ENCODE measurements around the gene CFAP90.

CFAP90 gene, protein sequence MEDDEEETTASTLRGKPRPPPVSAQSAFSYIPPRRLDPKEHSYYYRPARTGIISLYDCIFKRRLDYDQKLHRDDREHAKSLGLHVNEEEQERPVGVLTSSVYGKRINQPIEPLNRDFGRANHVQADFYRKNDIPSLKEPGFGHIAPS

DNA sequence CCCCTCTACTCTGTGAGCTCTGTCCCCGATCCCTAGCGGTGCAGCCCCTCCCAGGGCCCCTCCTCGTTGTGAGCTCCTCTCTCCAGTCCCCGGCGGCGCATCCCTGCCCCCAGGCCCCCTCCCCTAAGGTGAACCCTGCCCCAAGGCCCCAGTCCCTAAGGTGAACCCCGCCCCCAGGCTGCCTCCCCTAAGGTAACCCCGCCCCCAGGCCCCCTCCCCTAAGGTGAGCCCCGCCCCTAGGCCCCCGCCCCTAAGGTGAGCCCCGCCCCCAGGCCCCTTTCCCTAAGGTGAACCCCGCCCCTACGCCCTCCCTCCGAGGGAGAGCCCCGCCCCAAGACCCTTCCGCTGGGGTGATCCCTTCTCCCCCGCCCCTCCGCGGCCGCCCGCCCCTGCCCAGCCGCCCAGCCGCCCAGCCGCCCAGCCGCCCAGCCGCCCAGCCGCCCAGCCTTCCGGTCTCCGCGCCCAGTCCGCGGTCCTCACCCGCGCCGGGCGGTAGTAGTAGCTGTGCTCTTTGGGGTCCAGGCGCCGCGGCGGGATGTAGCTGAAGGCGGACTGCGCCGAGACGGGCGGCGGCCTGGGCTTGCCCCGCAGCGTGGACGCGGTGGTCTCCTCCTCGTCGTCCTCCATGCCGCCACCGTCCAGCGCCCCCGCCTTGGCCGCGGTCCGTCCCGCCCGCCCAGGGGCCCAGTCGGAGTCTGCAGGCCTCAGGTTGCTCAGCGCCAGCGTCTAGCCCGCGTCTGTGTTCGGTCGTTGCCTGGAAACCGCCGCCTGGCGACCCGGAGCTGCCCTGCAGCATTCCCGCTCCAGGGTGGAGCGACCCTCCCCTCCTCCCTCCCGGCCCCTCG is at the start of gene CFAP90:
CFAP90 (minus strand) TSS at position 739 of the 845 bp plus-strand sequence; CDS start at position 627, 112 bp downstream.
- DNase-seq = no peak

DNA sequence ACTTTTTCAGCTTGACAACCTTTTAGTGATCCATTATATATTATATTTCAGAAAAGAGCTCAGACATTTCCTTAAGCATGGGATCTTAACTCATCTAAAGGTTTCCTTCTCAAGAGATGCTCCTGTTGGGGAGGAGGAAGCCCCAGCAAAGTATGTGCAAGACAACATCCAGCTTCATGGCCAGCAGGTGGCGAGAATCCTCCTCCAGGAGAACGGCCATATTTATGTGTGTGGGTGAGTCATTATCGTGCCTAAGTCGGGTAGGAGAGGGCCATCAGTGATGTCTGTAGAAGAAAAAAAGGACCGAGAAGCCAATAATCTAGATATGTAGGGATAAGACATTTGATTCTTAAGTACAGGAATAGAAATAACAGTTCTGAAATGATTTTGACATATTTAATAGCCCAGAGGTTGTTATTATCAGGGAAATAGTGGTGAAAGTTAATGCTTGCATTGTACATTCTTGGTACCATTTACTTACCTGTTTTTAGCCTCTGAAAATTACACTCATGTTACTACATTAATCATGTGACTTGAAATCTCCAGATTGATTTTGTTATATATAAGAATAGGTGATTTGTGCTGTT is 46.2 kb upstream of the CFAP90 start:
- no peak for DNase-seq

DNA sequence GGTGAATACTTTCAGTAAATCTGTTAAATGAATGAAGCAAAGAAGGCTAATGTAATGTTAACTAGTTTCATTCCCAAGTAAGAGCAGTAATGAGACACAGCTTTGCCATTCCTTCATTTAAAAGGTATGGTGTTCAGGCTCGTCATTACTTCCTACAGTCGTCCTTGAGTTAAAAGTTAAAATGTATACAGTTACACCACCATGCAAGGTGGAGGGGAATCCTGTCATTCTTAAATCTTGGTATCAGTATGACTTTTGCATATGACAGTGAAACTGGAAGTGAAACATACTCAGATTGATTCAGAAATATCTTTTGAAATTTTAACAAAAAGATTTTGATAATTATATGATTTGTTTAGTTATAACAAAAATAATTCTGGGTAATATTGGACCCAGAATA is 43.9 kb upstream of the CFAP90 start:
- DNase-seq = no peak

DNA sequence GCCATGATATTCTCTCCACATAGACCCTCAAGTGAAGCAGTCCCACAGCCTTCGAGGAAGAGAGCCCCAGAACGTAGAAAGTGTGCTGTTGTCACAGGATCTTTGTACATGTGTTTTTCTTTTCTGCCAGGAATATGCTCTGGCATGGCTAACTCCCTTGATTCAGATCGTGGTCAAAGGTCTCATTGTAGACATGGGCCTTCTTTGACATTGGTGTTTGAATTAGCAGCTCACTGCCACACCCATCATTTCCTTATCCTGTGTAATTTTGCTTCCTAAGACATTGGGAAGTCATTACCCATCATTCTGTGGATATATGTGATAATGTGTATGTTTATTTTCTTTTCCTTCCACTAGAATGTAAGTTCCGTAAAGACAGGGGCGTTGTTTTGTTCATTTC is 43.5 kb upstream of the CFAP90 start:
- DNase-seq = no peak

DNA sequence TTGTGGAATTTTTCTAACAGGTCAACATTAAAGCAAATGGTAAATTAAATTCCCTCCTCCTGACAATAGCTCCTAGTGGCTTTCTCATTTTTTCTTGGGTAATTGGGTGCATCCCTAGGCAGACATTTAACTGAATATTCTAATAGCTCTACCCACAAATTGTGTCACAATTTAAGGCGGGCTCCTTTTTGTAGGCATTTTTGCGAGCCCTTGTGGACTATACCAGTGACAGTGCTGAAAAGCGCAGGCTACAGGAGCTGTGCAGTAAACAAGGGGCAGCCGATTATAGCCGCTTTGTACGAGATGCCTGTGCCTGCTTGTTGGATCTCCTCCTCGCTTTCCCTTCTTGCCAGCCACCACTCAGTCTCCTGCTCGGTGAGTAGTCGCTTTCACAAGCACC is 38.0 kb upstream of the CFAP90 start:
- no peak for DNase-seq

DNA sequence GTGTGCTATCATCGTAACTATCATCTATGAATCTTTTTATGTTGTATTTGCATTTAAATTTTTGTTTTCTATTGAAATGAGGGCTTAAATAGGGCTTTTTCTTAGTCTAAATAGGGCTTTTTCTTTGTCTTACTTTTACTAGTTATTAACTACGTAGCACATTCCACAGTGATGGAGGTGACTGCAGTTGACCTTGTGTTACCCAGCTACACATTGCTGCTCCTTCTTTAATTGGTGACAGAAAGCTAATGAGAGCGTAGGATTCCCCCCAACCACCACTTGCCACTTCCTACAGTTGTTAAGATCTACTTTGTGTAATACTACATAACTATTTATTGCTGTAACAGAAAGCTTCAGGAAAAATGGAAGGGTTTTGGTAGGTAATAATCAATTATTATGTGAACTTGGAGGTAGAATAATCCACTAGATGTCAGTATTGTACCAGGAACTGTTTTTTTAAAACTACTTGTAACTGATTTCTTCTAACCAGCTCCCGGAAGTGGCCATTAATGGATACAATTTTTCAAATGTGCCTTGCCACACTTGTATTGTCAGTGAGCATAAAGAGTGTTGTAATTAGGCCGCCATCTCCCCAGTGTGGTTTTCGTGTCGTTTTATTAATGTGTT is 36.0 kb upstream of the CFAP90 start:
- DNase-seq = no peak

DNA sequence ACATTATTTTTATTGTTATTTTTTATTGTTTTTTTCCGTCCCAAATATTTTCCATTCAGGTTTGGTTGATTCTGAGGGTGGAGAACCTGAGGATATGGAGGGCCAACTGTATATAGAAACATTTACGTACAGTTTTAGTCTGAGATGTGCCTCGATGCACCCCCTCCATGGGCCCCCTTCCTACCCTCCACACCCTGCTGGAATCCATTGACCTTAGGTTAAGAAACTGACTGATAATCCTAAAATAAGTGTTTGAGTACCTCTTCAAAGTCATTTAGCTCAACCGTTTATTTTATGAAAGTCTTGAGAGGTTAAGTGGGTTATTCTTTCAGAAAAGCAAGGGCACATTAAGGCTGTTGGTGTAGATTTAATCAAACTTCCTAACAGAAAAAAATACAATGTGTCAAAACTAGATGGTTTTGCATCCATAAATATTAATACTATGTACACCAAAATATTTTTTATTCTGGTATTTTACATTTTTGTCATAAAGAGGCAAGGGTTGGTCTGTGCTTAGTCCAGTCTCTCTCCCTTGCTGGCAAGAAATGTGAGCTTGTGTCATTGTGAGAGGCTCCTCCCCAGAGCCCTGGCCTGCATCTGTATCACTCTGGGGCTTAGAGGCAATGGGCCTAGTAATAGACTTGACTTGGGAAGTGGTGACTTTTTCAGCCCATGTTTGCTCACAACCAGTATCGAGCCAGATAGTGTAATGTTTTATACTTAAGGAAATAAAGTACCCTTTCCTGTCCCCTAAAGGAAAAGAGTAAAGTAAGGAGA is 33.7 kb upstream of the CFAP90 start:
- no peak for DNase-seq

DNA sequence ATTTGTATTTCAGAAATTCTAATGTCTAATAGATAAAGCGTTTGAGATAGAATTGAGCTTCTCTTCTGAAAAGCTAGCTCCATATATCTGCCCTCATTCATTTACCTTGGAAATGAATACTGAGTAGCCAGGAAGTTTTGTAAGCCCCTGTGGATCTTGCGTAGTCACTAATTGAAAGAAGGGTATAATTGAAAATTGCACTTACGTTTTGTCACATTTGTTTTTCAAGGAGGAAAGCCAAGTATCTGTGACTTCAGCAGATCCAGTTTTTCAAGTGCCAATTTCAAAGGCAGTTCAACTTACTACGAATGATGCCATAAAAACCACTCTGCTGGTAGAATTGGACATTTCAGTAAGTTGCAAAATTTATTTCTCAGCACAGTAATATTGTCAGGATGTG is 32.0 kb upstream of the CFAP90 start:
- DNase-seq = no peak

DNA sequence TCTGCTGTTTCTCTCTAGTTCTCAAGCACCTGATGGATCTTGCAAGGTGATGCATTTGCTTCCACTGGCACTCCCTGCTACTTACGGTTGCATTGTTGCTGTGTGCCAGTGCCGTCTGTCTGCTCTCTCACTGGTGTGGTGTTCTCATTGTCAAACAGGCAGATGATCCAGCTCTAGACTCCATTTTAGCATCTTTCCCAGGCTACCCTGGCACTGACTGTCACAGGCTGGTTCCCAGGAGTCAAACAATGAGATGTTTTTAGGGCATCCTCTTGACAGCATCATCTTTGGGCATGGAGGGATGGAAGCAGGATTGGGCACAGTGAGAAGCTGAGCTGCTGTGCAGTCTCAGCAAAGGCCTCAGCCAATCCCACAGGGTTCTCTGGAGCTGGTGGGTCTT is 30.9 kb upstream of the CFAP90 start:
- DNase-seq = no peak

DNA sequence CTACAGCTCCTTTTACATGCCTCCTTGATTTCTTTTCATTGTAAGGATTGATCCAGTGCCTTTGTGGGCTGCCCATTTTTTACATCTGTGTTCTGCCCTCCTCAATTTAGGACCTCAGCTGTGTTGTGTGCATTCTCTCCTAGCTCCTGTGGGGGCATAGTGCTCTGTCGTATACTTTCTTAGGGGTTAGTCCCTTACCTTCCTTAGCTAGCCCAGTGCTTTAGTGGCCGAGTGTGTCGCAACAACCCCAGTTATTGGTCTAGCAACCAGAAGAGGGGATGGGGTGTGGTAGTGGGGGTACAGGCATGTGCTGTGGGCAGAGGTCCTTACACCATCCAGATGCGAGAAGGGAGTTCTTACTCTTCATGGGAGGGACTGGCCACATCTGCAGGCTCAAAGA is 30.2 kb upstream of the CFAP90 start:
- DNase-seq = no peak

DNA sequence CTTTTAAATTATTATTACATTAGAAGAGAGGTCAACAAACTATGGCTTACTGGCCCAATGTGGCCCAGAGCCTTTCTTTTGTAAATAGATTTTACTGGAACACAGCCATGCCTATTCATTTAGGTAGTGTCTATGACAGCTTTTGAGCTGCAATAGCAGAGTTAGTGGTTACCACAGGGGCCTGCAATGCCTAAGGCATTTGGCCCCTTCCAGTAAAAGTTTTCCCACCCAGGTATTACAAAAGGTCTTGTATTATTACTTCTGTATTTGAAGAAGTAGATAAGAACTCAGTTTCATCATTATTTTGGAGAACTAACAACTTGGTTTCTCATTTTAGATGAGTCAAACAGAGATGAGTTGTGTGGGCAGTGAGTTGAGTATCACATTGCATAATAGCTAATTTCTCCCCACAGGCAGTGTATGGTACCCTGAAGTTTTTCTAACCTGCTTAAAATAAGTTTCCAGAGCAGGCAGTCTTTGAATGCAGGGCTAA is 27.5 kb upstream of the CFAP90 start:
- DNase-seq = no peak

DNA sequence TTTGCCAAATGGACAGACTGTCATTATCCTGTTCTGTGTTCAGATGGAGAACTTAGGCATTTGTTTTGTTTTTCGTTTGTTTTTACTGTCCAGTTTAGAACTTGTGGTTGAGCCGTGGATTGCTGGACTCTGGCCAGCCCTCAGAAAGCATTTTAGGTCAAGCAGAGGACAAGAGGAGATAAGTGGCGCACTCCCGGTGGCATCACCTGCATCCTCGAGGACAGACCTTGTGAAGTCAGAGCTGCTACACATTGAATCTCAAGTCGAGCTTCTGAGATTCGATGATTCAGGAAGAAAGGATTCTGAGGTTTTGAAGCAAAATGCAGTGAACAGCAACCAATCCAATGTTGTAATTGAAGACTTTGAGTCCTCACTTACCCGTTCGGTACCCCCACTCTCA is 26.9 kb upstream of the CFAP90 start:
- DNase-seq = no peak

DNA sequence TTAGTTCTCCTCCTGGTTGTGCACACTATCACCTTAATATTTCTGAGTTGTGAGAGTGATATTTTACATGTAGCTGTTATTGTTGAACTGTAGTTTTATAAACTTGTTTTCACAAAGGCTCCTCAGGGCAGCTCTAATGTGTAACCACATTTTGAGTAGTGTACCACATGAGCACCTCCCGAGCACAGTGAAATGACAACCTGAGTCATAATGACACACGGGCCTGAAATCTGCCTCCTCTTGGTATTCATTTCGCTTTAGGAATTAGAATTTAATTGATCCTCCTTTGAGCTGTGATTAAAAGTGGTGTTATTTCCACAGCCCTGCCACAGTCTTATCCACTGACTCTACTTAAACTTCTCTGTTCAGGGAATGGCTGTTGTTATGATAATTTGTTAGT is 25.9 kb upstream of the CFAP90 start:
- no peak for DNase-seq

DNA sequence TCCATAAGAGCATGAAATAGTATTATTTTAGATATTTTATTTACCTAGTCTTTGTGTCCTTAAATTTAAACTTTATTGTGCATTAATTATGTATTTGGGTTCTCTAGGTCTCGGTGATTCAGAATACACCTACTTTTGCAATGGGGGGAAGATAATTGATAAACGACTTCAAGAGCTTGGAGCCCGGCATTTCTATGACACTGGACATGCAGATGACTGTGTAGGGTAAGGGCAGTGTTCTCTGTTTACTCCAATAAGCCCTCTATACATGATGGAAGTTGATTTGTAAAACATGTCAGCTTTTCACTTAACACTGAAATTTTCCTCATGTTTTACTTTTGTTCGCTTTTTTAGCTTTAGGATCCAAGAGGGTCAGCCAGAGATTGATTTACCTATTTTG is 24.2 kb upstream of the CFAP90 start:
- DNase-seq = no peak

DNA sequence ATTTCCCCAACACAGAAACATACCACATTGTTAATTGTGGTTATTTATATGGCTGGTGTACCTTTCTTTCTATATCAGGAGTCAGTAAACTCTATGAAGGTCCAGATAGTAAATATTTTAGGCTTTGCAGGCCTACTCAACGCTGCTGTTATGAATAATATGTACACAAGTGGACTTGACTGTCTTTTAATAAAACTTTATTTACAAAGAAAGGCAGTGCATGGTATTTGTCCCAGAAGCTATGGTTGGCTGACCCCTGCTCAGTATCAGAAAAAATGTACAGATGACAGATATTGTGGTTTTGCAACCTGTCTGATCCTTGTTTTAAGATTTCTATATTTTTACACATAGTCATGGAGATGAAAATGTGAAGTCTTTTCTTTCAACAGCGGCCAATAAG is 23.7 kb upstream of the CFAP90 start:
- DNase-seq = no peak

DNA sequence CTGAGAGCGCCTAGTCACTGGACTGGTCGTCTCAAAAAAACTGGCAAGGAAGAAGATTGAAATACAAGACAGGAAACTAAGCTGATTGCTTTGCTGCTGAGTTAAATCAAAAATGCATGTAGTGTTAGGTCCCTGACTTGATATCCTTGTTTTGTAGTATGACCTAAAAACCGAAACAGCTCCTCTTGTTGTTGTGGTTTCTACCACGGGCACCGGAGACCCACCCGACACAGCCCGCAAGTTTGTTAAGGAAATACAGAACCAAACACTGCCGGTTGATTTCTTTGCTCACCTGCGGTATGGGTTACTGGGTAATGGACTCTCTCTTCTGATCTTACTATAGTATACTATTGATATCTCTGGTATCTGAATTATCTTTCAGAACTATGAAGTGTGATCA is 22.3 kb upstream of the CFAP90 start:
- DNase-seq = no peak

DNA sequence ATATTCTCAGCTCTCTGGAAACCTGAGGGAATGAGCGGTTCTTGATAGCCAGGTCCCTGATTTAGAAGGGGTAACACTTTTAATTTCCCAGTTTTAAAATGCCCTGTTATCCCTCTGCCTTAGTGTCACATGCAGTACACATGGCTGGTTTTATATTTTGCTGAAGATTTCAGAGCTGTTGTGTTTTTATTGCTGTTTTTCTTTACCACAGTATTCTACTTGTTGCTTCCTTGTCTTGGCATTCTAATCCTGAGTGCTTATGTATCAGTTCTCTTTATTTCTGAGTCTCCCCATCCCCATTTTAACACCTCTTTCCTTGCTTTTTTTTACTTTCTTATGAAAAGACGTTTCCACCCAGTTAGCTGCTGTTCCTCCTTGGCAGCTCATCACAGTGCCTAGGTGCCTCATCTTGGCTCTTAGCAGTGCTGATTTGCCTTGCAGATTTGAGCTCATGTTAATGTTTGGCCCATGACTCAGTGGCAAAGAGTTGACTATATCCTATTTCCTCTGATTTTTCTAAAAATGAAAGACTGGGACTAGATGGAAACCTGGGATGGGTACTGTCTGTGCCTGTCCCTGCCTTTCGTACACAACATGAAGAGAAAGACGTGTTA is 21.7 kb upstream of the CFAP90 start:
- no peak for DNase-seq

DNA sequence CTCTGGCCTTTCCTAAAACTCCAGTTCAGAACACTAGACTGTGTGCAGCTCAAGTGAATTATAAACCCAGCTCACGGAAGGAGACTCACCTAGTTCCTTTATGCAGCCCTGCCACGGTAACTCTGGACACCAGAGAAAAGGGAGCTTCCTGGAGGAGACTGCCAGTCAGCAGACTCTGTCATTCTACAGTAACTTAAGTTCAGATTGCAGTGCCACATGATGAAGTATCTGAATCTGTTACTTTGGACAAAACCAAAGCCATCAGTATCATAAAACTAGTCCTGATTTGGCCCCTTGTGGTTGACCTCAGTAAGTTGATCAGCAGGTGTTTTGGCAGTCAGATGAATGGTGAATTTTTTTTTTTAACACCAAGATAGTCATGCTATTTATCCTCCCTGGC is 20.7 kb upstream of the CFAP90 start:
- DNase-seq = no peak

DNA sequence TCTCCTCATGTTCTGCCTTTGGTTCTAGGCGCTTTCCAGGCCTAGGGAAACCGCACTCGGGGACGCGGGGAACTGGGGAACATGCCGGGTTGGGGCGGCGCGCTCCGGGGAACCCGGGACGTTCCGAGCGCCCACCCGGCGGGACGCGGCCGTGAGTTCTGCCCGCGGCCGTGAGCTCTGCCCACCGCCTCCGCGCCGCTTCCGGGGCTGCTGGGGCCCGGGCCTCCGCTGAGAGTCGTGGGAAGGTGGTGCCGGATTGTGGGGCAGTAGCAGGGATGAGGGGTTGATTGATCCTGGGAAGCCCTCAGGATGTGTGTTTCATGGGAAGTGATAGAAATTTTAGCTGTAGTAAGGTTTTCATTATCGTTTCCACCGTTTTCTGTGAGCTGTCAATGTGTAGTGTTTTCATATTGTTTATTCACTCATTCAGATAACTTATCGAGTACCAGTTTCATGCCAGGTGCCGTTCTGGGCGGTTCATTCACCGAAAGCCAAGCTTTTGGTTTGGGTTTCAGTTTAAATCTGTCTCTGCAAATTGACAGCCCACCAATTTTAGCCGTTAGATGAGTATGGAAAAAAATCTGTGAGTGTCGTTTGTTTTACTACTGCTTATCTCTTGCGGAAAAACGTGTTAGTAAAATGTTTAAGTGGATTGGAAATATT is 18.7 kb upstream of the CFAP90 start:
- no peak for DNase-seq

DNA sequence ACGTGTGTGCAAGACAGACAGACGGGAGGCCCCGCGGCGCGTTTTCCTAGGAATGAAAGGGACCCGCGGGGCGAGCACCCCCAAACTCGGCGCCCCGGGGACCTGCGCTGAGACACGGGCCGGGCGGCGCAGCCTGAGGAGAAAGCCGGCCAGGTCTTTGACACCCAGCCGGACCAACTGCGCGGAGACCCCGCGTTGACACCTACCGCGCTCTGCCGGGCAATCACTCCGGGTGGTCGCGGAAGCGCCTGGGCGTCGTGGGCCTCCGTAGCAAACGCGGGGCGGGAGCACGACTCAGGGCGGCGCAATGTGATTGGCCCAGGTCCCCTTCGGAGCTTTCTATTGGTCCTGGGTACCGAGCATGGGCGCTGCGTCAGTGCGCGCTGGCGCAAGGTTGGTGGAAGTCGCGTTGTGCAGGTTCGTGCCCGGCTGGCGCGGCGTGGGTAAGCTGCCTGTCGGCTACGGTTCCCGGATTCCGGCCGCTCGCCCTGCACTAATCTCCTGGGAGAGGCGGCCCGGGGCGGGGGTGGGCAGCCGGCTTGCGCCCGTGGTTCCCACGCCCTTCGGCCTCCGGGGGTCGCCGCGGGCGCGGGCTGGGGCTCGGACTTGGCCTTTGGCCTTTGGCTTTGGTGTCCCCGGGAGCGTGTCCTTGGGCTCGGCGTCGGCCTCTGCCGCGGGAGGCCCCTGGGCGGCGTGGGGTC is 18.0 kb upstream of the CFAP90 start, which contains the start of the genes FASTKD3 and MTRR:
FASTKD3 (minus strand) TSS at position 259 of the 701 bp plus-strand sequence. CDS start 948 bp downstream, outside the sequence.
MTRR (plus strand) TSS at position 376 of the 701 bp plus-strand sequence. CDS start 1,647 bp downstream, outside the sequence.
- DNase-seq = peak; percentile 78

DNA sequence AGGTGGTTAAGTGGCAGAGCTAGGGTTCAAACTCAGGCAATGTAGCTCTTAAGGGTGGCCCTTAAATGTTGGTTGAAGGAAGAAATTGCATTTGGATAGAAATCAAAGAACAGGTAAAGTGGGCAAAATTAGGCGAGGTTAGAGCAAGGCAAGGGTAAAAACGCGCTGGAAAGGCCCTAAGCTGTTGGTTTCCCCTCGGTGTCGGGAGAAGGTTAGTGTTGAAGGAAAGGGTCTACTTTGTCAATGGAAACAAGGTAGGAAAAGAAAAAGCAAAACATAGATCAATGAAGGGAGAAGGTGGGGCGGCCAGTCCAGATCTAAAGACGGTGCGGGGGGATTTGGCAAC is 17.5 kb upstream of the CFAP90 start:
- DNase-seq = no peak
